ENCODE data around the gene EXOC4.

Gene EXOC4

DNA sequence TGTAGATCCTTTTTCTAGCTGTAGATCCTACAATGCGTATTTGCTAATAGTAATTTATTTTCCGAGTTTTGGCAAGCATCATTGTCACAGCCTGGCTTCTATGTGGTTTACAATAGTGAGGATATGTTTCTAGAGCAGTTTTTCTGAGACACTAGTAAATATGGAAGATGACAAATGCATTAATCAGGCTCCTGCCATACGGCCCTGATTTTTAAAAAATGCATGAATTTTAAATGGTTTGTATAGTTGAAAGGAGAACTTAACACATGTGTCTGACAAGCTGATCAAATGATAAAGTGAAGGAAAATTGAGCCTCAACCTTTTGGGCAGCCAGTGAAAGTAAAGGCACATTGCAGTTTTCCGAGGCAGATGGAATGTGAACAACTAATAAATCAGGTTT lies 354.1 kb downstream of the EXOC4 start:
- Histone ChIP-seq H3K27ac (ENCODE audit: extremely low read depth, low read depth, low read length) (no peak overlapping the region), H3K9me3 (ENCODE audit: control insufficient read depth, insufficient read depth, low read depth, low read length) (no peaks in the 10 kb centered on the region), H3K4me3 (ENCODE audit: low read depth, low read length) (no peak overlapping the region), H3K4me1 (ENCODE audit: control insufficient read depth, insufficient read depth, low read length) (peaks cover 17% of the 10 kb centered on the region), H3K36me3 (ENCODE audit: control insufficient read depth in 2 of 2, insufficient read depth in 1 of 2, low read length in 2 of 2) (no peaks in the 10 kb centered on the region)
- CTCF ChIA-PET: no interaction called here
- TF ChIP-seq, protein P1, sequence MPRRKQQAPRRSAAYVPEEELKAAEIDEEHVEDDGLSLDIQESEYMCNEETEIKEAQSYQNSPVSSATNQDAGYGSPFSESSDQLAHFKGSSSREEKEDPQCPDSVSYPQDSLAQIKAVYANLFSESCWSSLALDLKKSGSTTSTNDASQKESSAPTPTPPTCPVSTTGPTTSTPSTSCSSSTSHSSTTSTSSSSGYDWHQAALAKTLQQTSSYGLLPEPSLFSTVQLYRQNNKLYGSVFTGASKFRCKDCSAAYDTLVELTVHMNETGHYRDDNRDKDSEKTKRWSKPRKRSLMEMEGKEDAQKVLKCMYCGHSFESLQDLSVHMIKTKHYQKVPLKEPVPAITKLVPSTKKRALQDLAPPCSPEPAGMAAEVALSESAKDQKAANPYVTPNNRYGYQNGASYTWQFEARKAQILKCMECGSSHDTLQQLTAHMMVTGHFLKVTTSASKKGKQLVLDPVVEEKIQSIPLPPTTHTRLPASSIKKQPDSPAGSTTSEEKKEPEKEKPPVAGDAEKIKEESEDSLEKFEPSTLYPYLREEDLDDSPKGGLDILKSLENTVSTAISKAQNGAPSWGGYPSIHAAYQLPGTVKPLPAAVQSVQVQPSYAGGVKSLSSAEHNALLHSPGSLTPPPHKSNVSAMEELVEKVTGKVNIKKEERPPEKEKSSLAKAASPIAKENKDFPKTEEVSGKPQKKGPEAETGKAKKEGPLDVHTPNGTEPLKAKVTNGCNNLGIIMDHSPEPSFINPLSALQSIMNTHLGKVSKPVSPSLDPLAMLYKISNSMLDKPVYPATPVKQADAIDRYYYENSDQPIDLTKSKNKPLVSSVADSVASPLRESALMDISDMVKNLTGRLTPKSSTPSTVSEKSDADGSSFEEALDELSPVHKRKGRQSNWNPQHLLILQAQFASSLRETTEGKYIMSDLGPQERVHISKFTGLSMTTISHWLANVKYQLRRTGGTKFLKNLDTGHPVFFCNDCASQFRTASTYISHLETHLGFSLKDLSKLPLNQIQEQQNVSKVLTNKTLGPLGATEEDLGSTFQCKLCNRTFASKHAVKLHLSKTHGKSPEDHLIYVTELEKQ (tag by site-specific recombination; IDR thresholded peaks at IDR 0.05; ENCODE audit: borderline replicate concordance): no peak
- TF ChIP-seq ZNF157 (tag by site-specific recombination; IDR thresholded peaks at IDR 0.05) (no peak), ZNF837 (tag by site-specific recombination; IDR thresholded peaks at IDR 0.05) (no peak), ZBTB7A (tag by site-specific recombination; IDR thresholded peaks at IDR 0.05; ENCODE audit: low read depth) (no peak), ZNF132 (tag by site-specific recombination; IDR thresholded peaks at IDR 0.05; ENCODE audit: borderline replicate concordance) (no peak), ZNF394 (tag by site-specific recombination; IDR thresholded peaks at IDR 0.05; ENCODE audit: borderline replicate concordance) (no peak), SP3 (tag by site-specific recombination; IDR thresholded peaks at IDR 0.05) (no peak), ZNF202 (tag by site-specific recombination; IDR thresholded peaks at IDR 0.05; ENCODE audit: borderline replicate concordance) (no peak), WT1 (tag by site-specific recombination; IDR thresholded peaks at IDR 0.05) (no peak), ZBTB1 (tag by site-specific recombination; IDR thresholded peaks at IDR 0.05) (no peak), ZNF677 (tag by site-specific recombination; IDR thresholded peaks at IDR 0.05) (no peak)
- TF ChIP-seq, protein P2, sequence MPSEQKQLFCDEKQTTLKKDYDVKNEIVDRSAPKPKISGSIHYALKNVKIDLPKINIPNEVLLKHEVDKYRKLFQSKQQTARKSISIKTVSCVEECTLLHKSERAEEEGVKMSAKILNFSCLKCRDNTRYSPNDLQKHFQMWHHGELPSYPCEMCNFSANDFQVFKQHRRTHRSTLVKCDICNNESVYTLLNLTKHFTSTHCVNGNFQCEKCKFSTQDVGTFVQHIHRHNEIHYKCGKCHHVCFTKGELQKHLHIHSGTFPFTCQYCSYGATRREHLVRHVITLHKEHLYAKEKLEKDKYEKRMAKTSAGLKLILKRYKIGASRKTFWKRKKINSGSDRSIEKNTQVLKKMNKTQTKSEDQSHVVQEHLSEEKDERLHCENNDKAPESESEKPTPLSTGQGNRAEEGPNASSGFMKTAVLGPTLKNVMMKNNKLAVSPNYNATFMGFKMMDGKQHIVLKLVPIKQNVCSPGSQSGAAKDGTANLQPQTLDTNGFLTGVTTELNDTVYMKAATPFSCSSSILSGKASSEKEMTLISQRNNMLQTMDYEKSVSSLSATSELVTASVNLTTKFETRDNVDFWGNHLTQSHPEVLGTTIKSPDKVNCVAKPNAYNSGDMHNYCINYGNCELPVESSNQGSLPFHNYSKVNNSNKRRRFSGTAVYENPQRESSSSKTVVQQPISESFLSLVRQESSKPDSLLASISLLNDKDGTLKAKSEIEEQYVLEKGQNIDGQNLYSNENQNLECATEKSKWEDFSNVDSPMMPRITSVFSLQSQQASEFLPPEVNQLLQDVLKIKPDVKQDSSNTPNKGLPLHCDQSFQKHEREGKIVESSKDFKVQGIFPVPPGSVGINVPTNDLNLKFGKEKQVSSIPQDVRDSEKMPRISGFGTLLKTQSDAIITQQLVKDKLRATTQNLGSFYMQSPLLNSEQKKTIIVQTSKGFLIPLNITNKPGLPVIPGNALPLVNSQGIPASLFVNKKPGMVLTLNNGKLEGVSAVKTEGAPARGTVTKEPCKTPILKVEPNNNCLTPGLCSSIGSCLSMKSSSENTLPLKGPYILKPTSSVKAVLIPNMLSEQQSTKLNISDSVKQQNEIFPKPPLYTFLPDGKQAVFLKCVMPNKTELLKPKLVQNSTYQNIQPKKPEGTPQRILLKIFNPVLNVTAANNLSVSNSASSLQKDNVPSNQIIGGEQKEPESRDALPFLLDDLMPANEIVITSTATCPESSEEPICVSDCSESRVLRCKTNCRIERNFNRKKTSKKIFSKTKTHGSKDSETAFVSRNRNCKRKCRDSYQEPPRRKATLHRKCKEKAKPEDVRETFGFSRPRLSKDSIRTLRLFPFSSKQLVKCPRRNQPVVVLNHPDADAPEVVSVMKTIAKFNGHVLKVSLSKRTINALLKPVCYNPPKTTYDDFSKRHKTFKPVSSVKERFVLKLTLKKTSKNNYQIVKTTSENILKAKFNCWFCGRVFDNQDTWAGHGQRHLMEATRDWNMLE (tag by site-specific recombination; conservative IDR thresholded peaks at IDR 0.05; ENCODE audit: low read depth): no peak
- TF ChIP-seq, protein P3, sequence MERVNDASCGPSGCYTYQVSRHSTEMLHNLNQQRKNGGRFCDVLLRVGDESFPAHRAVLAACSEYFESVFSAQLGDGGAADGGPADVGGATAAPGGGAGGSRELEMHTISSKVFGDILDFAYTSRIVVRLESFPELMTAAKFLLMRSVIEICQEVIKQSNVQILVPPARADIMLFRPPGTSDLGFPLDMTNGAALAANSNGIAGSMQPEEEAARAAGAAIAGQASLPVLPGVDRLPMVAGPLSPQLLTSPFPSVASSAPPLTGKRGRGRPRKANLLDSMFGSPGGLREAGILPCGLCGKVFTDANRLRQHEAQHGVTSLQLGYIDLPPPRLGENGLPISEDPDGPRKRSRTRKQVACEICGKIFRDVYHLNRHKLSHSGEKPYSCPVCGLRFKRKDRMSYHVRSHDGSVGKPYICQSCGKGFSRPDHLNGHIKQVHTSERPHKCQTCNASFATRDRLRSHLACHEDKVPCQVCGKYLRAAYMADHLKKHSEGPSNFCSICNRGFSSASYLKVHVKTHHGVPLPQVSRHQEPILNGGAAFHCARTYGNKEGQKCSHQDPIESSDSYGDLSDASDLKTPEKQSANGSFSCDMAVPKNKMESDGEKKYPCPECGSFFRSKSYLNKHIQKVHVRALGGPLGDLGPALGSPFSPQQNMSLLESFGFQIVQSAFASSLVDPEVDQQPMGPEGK (tag by site-specific recombination; IDR thresholded peaks at IDR 0.05): no peak
- TF ChIP-seq, protein P4, sequence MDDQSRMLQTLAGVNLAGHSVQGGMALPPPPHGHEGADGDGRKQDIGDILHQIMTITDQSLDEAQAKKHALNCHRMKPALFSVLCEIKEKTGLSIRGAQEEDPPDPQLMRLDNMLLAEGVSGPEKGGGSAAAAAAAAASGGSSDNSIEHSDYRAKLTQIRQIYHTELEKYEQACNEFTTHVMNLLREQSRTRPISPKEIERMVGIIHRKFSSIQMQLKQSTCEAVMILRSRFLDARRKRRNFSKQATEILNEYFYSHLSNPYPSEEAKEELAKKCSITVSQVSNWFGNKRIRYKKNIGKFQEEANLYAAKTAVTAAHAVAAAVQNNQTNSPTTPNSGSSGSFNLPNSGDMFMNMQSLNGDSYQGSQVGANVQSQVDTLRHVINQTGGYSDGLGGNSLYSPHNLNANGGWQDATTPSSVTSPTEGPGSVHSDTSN (CRISPR knock-in tag; IDR thresholded peaks at IDR 0.05): no peak
- TF ChIP-seq, protein P5, sequence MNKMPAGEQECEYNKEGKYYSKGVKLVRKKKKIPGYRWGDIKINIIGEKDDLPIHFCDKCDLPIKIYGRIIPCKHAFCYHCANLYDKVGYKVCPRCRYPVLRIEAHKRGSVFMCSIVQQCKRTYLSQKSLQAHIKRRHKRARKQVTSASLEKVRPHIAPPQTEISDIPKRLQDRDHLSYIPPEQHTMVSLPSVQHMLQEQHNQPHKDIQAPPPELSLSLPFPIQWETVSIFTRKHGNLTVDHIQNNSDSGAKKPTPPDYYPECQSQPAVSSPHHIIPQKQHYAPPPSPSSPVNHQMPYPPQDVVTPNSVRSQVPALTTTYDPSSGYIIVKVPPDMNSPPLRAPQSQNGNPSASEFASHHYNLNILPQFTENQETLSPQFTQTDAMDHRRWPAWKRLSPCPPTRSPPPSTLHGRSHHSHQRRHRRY (tag by site-specific recombination; IDR thresholded peaks at IDR 0.05): no peak
- TF ChIP-seq, protein P6, sequence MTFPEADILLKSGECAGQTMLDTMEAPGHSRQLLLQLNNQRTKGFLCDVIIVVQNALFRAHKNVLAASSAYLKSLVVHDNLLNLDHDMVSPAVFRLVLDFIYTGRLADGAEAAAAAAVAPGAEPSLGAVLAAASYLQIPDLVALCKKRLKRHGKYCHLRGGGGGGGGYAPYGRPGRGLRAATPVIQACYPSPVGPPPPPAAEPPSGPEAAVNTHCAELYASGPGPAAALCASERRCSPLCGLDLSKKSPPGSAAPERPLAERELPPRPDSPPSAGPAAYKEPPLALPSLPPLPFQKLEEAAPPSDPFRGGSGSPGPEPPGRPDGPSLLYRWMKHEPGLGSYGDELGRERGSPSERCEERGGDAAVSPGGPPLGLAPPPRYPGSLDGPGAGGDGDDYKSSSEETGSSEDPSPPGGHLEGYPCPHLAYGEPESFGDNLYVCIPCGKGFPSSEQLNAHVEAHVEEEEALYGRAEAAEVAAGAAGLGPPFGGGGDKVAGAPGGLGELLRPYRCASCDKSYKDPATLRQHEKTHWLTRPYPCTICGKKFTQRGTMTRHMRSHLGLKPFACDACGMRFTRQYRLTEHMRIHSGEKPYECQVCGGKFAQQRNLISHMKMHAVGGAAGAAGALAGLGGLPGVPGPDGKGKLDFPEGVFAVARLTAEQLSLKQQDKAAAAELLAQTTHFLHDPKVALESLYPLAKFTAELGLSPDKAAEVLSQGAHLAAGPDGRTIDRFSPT (tag by site-specific recombination; IDR thresholded peaks at IDR 0.05): no peak
- POLR2A ChIA-PET: no interaction called here
